GM12875 (cell line): ENCODE results near the gene DENND1A.

Experiments used
- H3K4me3 ChIP-seq: one replicate; pipeline ENCODE4 v1.5.1; 2011; ENCODE audit warnings: low read depth, low read length, control low read depth
- CTCF ChIP-seq: IDR thresholded peaks from 2 replicates; pipeline ENCODE4 v1.5.1; 2011; ENCODE audit warnings: low read depth, mild to moderate bottlenecking, control low read depth, inconsistent platforms, low read length, moderate library complexity, borderline replicate concordance; ENCODE audit not compliant: insufficient read depth

Gene DENND1A

GRCh38 chr9:123372766-123373446, 557.0 kb downstream of the DENND1A start:
- no peak overlapping the region for H3K4me3 ChIP-seq

GRCh38 chr9:123371805-123372590, 557.9 kb downstream of the DENND1A start:
- TF ChIP-seq CTCF = no peak
- H3K4me3 ChIP-seq = no peak overlapping the region

More at GRCh38 chr9:123372766-123373446, 557.0 kb downstream of the DENND1A start:
- TF ChIP-seq CTCF = no peak

DNA sequence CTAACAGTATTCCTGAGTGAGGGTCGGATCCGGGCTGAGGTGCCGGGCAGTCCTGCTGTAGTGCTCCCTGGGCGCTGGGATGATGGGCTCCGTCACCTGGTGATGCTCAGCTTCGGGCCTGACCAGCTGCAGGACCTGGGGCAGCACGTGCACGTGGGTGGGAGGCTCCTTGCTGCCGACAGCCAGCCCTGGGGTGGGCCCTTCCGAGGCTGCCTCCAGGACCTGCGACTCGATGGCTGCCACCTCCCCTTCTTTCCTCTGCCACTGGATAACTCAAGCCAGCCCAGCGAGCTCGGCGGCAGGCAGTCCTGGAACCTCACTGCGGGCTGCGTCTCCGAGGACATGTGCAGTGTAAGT, 558.7 kb downstream of the DENND1A start:
- TF ChIP-seq CTCF = no peak
- H3K4me3 ChIP-seq = no peak overlapping the region

GRCh38 chr9:123370526-123371227, 559.2 kb downstream of the DENND1A start:
- no peak overlapping the region for H3K4me3 ChIP-seq
- TF ChIP-seq CTCF = no peak

- no peak overlapping the region for H3K4me3 ChIP-seq
- no peak for TF ChIP-seq CTCF
Observed at GRCh38 chr9:123370108-123370507, 559.8 kb downstream of the DENND1A start.

DNA sequence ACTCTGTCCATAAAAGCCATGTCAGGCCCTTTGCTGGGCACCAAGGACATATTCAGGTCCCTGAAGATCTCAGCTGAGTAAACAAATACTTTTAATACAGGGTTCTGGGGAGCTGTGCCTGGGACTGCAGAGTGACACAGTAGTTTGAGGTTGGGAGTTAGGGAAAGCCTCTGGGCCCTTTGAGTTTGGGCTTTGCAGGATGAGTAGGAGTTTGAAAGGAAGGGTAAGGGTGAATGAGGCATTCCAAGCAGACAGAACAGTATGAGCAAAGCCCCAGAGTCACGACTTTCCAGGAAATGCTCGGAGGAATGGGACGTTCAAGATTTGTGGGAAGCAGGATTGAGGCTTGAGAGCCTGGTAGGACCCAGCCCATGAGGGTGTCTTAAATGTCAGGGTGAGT, 560.6 kb downstream of the DENND1A start:
- H3K4me3 ChIP-seq = no peak overlapping the region
- TF ChIP-seq CTCF = no peak
